H1 (cell line): ENCODE results near the gene AKAP12. TPM values are rescaled to one million over a fixed set of nuclear protein-coding genes. Genes with fewer than 3 reads are reported as not detected.

Experiments used
- ATF2 ChIP-seq: IDR thresholded peaks from 2 replicates; pipeline ENCODE4 v1.6.1; 2012; ENCODE audit warnings: low read length, inconsistent platforms
- BCL11A ChIP-seq, 2 experiments: IDR thresholded peaks; one replicate each; pipeline ENCODE4 v1.6.1; 2011; ENCODE audit warnings: low read depth in 2 of 2, low read length in 2 of 2, mild to moderate bottlenecking in 2 of 2
- CHD7 ChIP-seq: fragments of 300-600 bp; sonication (generic); IDR thresholded peaks from 2 replicates; pipeline ENCODE4 v1.7.1; 2012; ENCODE audit warnings: low read length, moderate library complexity, mild to moderate bottlenecking, inconsistent platforms; ENCODE audit not compliant: insufficient replicate concordance
- EP300 ChIP-seq, 2 experiments: IDR thresholded peaks; 1 replicate in 1 of 2; 2 replicates in 1 of 2; pipeline ENCODE4 v1.6.1; 2011 to 2012; ENCODE audit warnings: low read depth in 2 of 2, low read length in 2 of 2, mild to moderate bottlenecking in 2 of 2, borderline replicate concordance in 1 of 2, inconsistent platforms in 1 of 2, moderate library complexity in 1 of 2
- MAX ChIP-seq: IDR thresholded peaks from 2 replicates; pipeline ENCODE4 v1.6.1; 2012; ENCODE audit warnings: inconsistent platforms
- POLR2AphosphoS5 ChIP-seq: IDR thresholded peaks from 2 replicates; pipeline ENCODE4 v1.6.1; 2011; ENCODE audit warnings: low read depth, low read length
- SAP30 ChIP-seq: fragments of 300-600 bp; sonication (generic); IDR thresholded peaks from 2 replicates; pipeline ENCODE4 v1.7.1; 2012; ENCODE audit warnings: low read length, moderate library complexity, mild to moderate bottlenecking, inconsistent platforms; ENCODE audit not compliant: insufficient read depth, insufficient replicate concordance
- SP2 ChIP-seq: IDR thresholded peaks from 2 replicates; pipeline ENCODE4 v1.6.1; 2012; ENCODE audit warnings: mild to moderate bottlenecking, low read length, inconsistent platforms
- SP4 ChIP-seq: IDR thresholded peaks from 2 replicates; pipeline ENCODE4 v1.6.1; 2012; ENCODE audit warnings: low read length, inconsistent platforms
- YY1 ChIP-seq: IDR thresholded peaks from 2 replicates; pipeline ENCODE4 v1.6.1; 2011; ENCODE audit warnings: low read depth, mild to moderate bottlenecking, low read length
- polyA plus RNA-seq, 7 experiments: library from polyadenylated mRNA; depleted of rRNA in 3 of 7; stranded (reverse) in 5 of 7; unstranded in 2 of 7; fragments of >200 nt in 5 of 7; fragments of 200-250 nt in 2 of 7; gene quantifications; 1 replicate in 5 of 7; 2 replicates in 1 of 7; 4 replicates in 1 of 7; pipeline versions ENCODE4 v1.2.1 to v1.2.3, GENCODE V29; 2011 to 2013; ENCODE audit warnings: missing spikeins in 2 of 7, mixed read lengths in 2 of 7
- total RNA-seq: library from RNA; stranded (reverse); fragmentation: NEBNext Ultra II Directional; extraction: Animal tissue kit (Norgen Biotek cat#: 25700); gene quantifications from 2 replicates; pipeline ENCODE4 v1.2.1, GENCODE V29; 2021

Gene AKAP12
- total and polyA plus RNA-seq, 2 of the 8 experiments (the other 6 are each of a cell fraction or from before 2014, with no cell fraction given), result 14.6 to 79.2 TPM

DNA sequence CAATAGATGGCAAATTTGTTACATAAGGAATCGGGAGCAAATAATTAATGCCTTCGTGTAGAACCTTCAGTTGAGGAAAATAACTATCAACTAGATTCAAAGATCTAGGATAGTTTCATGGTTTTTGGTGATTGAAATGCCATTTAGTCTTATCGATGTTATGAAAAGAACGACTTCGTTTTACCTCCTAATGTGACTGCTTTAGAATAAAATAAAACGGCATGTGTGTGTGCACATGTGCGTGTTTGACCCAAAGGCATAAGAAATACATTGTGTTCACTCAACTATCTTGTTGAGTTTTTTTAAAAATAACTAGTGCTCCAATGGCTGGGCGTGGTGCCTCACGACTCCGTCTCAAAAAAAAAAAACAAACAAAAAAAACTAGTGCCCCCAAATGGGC, 114.0 kb downstream of the AKAP12 start (continued):
- TF ChIP-seq CHD7 (no peak), EP300 (IDR thresholded peaks at IDR 0.05; ENCODE audit: borderline replicate concordance in 1 of 2, low read depth in 2 of 2, low read length in 2 of 2) (no peak), MAX (no peak), POLR2AphosphoS5 (no peak), BCL11A (IDR thresholded peaks at IDR 0.05; ENCODE audit: low read depth in 2 of 2, low read length in 2 of 2) (no peak), SAP30 (no peak), YY1 (no peak), SP4 (no peak), SP2 (no peak), ATF2 (no peak)
